ENCODE results near the gene RPP38. TPM values are rescaled to one million over a fixed set of nuclear protein-coding genes. Genes with fewer than 3 reads are reported as not detected.

RPP38 gene
- total and polyA plus RNA-seq, 2 of the 13 experiments (the other 11 are each of a cell fraction or from before 2014, with no cell fraction given), result 11.7 to 16.4 TPM

DNA sequence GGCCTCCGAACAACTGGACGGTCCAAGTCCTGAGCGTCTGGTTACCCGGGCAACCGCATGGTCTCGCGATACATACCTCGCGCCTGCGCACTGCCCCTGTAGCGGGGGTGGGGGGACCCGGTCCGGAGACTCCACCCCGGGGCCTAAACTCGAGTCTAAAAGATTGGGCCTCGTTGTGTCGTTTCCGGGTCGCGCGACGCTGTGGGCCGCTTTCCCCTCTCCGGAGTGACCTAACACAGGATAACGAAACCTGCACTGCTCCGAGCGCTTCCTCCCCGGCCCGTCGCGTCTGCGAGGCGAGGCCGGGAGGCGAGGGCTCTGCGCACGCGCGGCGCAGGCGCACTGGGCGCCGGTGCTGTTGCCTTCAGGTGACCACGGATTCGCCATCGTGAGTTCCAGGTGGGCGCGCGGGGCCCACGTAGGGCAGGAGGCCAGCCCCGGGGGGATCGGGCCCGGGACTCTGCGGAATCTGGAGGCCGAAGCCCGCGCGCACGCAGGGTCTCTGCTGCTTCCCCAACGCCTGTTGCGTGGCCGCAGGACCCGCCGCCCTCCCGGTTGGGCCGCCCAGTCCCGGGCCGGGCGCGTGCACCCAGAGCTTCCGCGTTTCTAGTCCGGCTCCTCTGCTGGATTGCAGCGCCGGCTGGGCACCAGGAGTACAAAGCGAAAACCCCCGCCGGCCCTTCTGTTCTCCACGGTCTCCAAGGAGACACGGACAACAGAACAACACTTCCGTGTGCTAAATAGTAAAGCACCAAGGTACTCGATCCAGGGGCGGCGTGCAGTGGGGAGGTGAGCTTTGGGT lies at the start of gene RPP38 (continued):
- TF ChIP-seq, protein P1, sequence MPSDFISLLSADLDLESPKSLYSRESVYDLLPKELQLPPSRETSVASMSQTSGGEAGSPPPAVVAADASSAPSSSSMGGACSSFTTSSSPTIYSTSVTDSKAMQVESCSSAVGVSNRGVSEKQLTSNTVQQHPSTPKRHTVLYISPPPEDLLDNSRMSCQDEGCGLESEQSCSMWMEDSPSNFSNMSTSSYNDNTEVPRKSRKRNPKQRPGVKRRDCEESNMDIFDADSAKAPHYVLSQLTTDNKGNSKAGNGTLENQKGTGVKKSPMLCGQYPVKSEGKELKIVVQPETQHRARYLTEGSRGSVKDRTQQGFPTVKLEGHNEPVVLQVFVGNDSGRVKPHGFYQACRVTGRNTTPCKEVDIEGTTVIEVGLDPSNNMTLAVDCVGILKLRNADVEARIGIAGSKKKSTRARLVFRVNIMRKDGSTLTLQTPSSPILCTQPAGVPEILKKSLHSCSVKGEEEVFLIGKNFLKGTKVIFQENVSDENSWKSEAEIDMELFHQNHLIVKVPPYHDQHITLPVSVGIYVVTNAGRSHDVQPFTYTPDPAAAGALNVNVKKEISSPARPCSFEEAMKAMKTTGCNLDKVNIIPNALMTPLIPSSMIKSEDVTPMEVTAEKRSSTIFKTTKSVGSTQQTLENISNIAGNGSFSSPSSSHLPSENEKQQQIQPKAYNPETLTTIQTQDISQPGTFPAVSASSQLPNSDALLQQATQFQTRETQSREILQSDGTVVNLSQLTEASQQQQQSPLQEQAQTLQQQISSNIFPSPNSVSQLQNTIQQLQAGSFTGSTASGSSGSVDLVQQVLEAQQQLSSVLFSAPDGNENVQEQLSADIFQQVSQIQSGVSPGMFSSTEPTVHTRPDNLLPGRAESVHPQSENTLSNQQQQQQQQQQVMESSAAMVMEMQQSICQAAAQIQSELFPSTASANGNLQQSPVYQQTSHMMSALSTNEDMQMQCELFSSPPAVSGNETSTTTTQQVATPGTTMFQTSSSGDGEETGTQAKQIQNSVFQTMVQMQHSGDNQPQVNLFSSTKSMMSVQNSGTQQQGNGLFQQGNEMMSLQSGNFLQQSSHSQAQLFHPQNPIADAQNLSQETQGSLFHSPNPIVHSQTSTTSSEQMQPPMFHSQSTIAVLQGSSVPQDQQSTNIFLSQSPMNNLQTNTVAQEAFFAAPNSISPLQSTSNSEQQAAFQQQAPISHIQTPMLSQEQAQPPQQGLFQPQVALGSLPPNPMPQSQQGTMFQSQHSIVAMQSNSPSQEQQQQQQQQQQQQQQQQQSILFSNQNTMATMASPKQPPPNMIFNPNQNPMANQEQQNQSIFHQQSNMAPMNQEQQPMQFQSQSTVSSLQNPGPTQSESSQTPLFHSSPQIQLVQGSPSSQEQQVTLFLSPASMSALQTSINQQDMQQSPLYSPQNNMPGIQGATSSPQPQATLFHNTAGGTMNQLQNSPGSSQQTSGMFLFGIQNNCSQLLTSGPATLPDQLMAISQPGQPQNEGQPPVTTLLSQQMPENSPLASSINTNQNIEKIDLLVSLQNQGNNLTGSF (CRISPR knock-in tag; IDR thresholded peaks at IDR 0.05), result peak; percentile 90
- TF ChIP-seq KMT2A (CRISPR knock-in tag; IDR thresholded peaks at IDR 0.05) (peak; percentile 89), TFAP4 (IDR thresholded peaks at IDR 0.05; ENCODE audit: borderline replicate concordance, low read depth) (peak; percentile 52; the same call in 1 of the 2 replicates), MEIS1 (CRISPR knock-in tag; IDR thresholded peaks at IDR 0.05; ENCODE audit: borderline replicate concordance) (peak; percentile 84; the same call in 1 of the 2 replicates), GLI4 (CRISPR knock-in tag; IDR thresholded peaks at IDR 0.05; ENCODE audit: borderline replicate concordance) (peak; percentile 65; the same call in 1 of the 2 replicates), ZFP36L1 (CRISPR knock-in tag; IDR thresholded peaks at IDR 0.05) (no peak), ZNF354B (CRISPR knock-in tag; IDR thresholded peaks at IDR 0.05) (peak; percentile 96), ZNF484 (CRISPR knock-in tag; IDR thresholded peaks at IDR 0.05; ENCODE audit: borderline replicate concordance, low read depth) (peak; percentile 27; the same call in 1 of the 2 replicates), ZNF552 (CRISPR knock-in tag; IDR thresholded peaks at IDR 0.05; ENCODE audit: borderline replicate concordance) (peak; percentile 72; the same call in 1 of the 2 replicates), ZNF253 (CRISPR knock-in tag; IDR thresholded peaks at IDR 0.05; ENCODE audit: borderline replicate concordance) (0 out of 2 replicates have a peak, but pooled peaks have one; percentile 20), IRF9 (CRISPR knock-in tag; IDR thresholded peaks at IDR 0.05; ENCODE audit: borderline replicate concordance) (peak; percentile 81; the same call in 1 of the 2 replicates)
- TF ChIP-seq, protein P2, sequence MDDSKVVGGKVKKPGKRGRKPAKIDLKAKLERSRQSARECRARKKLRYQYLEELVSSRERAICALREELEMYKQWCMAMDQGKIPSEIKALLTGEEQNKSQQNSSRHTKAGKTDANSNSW (CRISPR knock-in tag; IDR thresholded peaks at IDR 0.05; ENCODE audit: borderline replicate concordance), result 0 out of 2 replicates have a peak, but pooled peaks have one; percentile 73
- TF ChIP-seq, protein P3, sequence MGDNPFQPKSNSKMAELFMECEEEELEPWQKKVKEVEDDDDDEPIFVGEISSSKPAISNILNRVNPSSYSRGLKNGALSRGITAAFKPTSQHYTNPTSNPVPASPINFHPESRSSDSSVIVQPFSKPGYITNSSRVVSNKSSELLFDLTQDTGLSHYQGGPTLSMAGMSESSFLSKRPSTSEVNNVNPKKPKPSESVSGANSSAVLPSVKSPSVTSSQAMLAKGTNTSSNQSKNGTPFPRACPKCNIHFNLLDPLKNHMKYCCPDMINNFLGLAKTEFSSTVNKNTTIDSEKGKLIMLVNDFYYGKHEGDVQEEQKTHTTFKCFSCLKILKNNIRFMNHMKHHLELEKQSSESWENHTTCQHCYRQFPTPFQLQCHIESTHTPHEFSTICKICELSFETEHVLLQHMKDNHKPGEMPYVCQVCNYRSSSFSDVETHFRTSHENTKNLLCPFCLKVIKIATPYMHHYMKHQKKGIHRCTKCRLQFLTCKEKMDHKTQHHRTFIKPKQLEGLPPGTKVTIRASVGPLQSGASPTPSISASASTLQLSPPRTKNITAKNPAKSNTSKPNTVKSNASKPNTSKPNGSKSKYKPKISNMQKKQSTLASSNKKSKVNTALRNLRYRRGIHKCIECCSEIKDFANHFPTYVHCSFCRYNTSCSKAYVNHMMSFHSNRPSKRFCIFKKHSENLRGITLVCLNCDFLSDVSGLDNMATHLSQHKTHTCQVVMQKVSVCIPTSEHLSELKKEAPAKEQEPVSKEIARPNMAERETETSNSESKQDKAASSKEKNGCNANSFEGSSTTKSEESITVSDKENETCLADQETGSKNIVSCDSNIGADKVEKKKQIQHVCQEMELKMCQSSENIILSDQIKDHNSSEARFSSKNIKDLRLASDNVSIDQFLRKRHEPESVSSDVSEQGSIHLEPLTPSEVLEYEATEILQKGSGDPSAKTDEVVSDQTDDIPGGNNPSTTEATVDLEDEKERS (CRISPR knock-in tag; IDR thresholded peaks at IDR 0.05), result no peak
- TF ChIP-seq, protein P4, sequence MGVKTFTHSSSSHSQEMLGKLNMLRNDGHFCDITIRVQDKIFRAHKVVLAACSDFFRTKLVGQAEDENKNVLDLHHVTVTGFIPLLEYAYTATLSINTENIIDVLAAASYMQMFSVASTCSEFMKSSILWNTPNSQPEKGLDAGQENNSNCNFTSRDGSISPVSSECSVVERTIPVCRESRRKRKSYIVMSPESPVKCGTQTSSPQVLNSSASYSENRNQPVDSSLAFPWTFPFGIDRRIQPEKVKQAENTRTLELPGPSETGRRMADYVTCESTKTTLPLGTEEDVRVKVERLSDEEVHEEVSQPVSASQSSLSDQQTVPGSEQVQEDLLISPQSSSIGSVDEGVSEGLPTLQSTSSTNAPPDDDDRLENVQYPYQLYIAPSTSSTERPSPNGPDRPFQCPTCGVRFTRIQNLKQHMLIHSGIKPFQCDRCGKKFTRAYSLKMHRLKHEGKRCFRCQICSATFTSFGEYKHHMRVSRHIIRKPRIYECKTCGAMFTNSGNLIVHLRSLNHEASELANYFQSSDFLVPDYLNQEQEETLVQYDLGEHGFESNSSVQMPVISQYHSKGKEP (CRISPR knock-in tag; IDR thresholded peaks at IDR 0.05), result no peak
